CD4-positive, alpha-beta T cell treated with Interleukin-17A for 1 hour (primary cell): ENCODE results near the gene TRIM16.
"Not testable (repeated sequence)": the region's sequence is repeated elsewhere in the genome, so short reads cannot be mapped to it uniquely, and the experiment has no call there.

Source experiments
- DNase-seq: peaks from one replicate; pipeline ENCODE4 v3.0.0-alpha.2; 2020

The TRIM16 gene

DNA sequence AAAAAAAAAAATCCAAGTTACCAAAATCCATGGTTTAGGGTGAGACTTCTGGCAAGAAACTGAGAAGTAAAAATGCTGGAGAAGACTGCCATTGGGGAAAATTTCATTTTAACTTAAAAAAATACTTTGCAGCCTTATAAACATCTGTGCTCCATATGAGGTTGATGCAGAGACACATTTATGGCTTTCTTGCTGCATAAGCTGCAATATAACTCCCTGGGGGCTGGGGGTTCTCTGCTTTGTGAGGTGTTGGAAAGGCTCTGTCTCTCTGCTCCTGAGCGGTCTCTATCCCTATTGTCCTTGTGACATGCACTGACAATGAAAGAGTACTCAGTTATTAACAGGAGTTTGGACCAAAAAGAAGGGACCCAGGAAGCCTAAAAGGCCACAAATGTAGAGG is 71.0 kb downstream of the TRIM16 start:
- DNase-seq = not testable (repeated sequence)

DNA sequence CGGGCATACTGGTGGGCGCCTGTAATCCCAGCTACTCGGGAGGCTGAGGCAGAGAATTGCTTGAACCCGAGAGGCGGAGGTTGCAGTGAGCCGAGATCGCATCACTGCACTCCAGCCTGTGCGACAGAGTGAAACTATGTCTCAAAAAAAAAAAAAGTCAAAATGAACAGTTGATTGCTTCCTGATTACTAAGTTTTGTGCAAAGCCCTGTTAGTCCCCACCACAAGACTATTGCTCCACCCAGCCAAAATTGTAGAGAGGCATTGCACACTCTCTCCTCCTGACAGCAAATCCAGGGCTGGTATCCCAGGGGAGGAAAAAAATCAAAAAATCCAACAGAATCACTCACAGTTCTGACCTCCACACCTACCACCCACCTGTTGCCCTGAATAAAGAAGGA is 91.2 kb downstream of the TRIM16 start:
- not testable (repeated sequence) for DNase-seq

DNA sequence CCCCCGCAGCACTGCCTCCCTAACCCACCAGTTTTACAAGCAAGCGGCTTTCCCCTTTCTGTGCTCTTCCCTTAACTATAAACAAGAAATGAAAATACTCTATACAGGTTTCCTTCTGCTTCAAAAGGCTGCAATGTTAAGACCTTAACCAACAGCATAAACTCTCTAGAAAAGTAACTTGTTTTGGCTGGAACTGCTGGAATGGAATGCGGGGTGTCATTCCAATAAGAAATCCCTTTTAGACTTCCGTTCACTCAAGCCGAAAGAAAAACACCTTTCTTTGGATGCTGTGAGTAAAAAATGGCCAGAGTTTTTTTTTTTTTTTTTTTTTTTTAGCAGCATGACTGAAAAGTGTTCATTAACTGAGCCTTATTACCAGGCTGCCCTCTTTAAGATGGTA is 92.1 kb downstream of the TRIM16 start:
- DNase-seq = not testable (repeated sequence)

DNA sequence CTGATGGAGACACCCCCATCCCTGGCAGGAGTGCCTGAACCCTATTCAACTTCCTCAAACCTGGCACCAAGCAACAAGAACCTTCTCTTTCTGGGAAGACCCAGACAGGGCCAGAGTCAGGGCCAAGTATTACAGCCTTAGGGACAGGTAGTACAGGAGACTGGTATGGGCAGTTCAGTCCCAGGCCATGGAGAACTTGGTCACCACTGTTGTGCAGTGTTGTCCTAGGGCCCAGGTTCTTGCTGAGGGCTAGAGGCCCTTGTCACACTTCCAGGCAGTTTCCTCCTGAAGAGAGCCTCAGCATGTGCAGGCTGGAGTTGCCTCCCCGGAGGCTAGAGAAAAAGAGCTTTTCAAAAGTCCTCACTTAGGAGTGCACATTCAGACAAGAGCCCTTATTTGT is 93.3 kb downstream of the TRIM16 start:
- DNase-seq = not testable (repeated sequence)

DNA sequence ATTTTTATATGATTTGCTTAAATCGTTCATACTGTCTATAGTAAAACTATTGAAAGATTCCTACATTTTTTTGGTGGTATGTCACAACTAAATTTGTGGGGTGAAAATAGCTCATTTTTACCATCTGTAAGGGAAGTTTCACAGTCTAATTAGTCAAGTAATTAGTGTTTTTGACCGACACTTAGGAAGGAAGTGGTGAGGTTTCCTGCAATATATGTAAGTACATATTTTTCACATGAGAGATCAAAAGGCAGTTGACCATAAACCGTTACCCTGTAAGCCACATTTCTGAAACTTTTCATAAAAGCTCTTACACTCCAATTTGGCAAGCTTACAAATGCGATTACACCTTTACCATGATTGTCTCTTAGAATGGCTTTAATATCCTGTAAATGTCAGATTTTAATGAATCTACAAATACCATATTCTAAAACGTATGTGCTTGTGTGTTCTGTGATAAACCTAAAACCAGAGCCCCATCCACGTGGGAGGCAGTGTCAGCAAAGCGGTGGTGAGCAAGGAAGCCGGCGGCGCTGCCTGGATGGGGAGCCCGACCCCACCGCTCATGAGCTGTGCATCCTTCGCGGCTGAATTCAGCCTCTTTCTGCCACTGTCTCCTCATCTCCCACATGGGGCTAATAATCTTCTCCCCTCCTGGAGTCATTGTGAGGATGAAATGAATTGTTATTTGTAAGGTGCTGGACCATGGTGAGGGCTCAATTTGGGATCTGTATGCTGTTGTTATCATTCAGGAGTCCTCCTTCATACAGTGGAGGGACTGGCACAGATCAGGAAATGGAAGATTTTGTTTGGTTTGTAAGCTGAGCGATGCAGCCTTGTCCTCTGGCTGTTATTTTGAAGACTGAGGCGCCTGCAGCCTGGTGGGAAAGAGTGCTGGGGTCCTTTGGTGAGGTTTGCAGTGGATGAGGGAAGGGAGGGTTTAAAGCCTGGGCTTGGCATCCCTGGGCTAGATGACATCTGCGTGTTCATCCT is 94.3 kb downstream of the TRIM16 start:
- peak; percentile 39 for DNase-seq

DNA sequence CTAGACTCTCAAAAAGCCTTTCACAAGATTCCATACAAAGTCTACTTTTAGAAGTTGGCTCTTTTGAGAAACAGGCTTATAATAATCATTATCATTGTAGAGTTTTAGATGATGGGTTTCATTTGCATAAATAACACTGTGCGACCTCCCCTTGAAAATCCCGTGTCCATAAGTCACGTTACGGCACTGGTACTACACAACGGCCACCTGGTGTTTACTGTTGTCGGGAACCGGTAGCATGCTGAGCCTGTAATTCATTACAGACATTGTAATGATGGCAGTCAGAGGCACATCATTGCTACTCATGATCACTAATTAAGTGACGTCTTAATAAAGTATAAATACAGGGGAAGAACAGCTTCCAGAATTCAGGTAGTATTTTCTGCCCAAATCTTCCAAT is 96.1 kb downstream of the TRIM16 start:
- DNase-seq = not testable (repeated sequence)

DNA sequence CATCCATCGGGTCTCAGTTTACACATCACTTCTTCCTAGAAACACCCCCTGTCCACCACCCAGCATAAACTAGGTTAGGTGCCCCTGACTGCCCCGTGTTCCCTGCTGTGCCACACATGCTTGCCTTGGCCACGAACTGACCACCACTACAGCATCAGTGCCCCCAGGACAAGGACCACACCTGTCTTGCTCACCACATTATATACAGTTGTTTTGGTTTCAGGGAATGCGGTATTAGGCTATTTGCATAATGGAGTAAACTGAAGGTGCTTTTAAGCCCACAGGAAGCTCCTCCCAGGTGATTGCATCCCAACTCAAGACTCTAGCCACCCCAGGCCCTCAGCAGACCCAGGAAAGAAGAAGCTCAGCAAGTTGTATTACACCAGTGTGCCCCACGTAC is 100.8 kb downstream of the TRIM16 start:
- DNase-seq = not testable (repeated sequence)

DNA sequence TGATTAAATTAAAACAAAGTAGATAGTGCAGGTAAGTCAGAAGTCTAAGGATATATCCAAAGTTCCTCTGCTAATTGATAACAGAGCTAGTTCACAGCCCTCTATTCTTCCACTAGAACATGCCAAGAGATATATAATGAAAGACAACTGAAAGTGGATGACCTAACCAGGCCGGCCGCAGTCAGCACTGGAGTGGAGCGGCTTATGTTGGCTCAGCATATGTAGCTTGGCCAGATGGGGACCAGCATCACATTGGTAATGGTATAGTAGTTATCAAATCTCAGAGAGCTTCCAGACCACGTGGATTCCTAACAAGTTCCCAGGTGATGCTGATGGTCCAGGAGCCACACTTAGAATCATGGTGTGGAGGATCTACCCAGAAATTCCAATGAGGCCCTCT is 102.6 kb downstream of the TRIM16 start:
- not testable (repeated sequence) for DNase-seq
